GM18909 (cell line): ENCODE measurements around the gene JAG2.

Experiments
- ATAC-seq: cut with Tn5 transposase; IDR thresholded peaks from one replicate; pipeline ENCODE4 v1.9.1; 2021; ENCODE audit warnings: mild to moderate bottlenecking; ENCODE audit not compliant: unreplicated experiment, poor library complexity

JAG2 gene

DNA sequence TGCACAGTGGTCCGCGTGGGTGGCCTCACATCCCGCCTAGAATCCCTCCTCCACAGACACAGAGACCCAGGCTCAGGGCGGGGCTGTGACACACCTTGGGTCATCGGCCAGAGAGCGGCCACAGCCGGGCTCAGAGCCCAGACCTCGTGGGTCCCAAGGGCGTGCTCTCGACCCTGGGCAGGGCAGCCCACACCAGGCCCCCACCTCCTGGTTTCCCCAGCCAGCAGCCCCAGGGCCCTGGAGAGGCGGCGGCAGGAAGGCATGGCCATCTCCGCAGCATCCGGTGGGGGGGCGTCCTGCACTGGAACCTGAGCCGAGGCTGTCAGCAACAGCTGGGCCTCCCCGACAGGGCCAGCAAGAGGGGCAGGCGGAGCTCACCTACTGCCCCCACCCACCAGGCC lies 15.2 kb downstream of the JAG2 start:
- no peak for ATAC-seq

DNA sequence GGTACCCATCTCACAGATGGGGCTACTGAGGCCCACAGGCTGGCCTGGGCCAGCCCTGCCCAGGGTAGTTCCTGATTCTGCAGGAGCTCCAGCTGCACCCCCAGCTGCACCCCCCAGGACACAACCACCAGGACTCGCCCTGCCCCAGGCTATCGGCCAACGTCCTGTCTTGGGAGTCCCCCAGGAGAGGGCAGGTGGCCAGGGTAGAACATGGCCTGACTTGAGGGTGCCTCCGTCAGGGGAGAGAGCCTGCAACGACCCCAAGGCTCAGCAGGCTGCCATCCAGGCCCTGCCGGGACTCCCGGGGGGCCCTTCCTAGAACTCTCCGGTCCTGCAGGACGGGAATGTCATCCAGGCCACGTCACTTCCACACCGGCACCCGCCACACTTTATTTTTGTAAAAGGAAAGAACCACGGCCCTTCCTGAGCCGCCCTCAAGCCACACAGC lies 15.8 kb downstream of the JAG2 start:
- ATAC-seq: no peak

DNA sequence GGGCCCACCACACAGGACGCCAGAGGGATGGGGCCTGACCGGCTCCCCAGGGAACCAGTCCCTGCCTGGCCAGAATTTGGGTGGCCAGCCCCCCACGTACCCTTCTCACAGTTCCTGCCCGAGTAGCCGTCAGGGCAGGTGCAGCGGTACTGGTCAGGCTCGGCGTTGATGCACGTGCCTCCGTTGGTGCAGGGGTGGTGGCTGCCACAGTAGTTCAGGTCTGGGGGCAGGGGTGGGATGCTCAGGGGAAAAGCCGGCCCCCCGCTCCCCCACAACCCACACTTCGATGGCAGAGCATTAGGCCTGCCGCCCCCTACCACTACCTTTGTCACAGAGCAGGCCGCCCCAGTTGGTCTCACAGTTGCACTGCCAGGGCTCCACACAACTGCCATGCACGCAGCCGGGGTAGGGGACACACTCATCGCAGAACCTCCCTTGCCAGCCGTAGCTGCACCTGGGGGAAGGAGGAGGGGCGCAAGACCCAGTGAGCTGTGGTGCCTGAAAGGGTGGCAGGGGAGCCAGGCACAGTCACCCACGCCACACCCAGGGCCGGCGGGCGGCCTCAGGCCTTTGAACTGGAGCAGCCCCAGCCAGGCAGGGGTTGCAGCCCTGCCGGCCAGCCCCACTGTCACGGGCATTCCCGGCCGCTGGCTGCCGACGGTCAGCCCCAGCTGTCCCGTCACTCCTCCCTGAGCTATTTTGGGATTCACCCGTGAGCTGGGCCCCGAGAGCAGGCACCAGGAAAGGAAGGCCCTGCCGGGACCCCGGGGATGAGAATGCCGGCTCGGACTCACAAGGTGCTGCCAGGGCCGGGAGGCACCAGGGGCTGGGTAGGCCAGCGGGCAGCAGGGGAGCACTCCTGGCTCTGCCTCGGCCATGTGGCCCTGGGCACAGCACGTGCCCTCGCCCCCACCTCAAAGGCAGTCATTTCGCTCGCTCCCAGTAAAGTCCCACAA lies 16.5 kb downstream of the JAG2 start:
- ATAC-seq: no peak

DNA sequence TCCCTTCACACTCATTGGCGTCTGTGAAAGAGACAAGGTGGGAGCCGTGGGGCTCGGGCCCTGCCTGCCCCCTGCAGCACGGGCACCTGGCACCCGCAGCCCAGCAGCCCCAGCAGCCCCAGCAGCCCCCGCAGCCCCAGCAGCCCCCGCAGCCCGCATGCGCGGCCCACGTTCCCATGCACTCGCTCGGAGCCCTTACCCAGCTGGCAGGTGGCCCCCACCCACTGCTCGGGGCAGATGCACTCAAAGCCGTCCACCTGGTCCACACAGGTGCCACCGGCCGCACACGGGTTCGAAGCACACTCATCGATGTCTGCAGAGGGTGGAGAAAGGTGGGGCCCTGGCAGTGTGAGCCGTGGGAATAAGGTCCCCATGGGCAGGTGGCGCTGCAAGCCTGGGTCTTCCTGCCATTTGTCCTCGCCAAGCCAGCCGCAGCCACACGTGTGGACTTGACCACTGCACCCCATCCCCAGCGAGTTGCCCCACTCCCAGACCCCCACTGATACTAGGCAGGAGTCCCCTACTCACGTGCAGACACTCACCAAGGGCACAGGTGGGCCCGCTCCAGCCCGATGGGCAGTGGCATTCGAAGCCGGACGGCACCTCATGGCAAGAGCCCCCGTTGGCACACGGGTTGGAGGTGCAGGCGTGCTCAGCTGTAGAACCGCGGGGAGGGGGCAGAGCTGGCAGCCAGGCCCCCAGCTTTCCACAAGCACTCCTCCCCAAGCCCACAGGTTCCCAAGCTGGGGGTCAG lies 17.3 kb downstream of the JAG2 start:
- ATAC-seq: no peak

DNA sequence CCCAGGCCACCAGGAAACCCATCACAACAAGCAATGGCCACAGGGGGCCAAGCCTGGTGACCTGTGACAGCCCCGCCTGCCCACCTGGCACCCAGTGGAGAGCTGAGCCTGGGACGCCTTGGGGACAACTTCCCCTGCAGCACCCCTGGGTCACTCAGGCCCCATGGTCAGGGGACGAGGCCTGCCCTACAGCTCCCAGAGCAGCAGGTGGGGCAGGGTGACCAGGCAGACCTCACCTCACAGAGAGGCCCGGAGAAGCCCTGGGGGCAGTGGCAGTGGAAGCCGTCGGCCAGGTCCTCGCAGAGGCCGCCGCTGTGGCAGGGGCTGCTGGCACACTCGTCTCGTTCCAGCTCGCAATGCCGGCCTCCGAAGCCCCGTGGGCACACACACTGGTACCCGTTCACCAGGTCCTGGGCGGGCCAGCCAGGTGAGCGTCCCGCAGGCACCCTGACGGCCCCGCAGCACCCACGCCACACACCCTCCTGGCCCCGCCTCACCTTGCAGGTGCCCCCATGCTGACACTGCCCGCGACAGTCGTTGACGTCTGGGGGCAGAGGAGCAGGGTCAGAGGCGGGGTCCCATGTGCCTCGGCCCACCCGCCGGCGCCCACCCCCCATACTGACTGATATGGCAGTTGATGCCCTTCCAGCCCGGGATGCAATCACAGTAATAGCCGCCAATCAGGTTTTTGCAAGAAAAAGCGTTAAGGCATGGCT lies 18.1 kb downstream of the JAG2 start:
- ATAC-seq: no peak

DNA sequence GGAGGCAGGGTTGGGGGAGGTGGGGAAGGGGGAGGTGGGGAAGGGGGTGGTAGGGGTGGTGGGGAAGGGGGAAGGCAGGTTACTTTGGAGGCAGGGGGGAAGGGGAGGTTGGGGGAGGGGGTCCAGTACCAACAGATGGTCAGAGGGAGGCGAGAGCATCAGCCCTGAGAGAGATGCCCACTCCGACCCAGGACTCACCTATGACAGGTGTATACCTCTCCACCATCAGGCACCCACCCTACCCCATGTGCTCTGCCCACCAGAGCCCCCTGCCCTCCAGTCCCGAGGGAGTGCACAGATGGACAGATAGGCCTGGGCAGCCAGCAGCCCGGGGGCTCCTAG lies 18.6 kb downstream of the JAG2 start:
- ATAC-seq: no peak

DNA sequence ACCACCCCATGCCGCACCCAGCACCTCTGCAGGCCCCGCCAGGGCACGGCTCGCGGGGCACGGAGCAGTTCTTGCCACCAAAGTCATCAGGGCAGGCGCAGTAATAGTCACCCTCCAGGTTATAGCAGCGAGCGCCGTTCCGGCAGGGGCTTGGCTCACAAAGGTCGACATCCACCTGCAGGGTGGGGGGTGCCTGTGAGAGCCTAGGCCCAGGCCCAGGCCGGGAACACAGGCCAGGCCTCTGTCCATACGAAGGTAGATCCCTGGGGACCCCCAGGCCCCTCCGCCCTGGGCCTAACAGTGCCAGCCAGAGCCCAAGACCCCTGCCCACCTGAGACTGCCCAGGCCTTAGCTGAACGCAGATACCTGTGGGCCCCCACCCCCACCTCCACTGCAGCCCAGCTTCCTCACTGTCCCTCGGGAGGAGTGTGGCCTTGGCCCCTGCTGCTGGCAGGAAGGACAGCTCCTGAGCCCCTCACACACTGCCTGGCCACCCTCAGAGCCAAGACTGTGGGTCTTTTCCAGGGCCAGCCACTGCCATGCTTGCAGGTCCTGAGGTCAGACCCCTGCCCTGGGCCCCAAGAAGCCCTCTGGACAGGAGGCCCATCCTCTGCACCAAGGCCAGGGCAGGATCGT lies 19.3 kb downstream of the JAG2 start:
- ATAC-seq: no peak

DNA sequence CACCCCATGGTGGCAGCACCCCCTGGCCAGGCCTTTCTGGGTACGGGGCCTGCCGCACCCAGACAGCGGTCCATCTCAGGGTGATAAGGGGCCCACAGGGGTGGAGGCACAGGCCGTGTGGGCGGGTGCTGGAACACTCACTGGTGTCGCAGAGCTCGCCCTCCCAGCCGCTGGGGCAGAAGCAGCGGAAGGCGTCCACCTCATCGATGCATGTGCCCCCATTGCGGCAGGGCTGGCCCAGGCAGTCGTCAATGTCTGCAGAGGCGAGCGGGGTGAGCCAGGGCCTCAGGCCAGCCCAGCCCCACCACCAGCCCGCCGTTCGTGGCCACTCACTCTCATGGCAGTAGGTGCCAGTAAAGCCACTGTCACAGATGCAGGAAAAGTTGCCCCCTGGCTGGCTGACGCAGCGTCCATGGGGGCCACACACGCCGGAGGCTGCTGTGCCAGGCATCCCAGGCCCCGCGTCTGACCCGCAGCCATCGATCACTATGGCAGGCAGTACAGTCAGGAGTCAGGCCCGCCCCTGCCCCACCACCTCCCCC lies 19.9 kb downstream of the JAG2 start:
- ATAC-seq: no peak

DNA sequence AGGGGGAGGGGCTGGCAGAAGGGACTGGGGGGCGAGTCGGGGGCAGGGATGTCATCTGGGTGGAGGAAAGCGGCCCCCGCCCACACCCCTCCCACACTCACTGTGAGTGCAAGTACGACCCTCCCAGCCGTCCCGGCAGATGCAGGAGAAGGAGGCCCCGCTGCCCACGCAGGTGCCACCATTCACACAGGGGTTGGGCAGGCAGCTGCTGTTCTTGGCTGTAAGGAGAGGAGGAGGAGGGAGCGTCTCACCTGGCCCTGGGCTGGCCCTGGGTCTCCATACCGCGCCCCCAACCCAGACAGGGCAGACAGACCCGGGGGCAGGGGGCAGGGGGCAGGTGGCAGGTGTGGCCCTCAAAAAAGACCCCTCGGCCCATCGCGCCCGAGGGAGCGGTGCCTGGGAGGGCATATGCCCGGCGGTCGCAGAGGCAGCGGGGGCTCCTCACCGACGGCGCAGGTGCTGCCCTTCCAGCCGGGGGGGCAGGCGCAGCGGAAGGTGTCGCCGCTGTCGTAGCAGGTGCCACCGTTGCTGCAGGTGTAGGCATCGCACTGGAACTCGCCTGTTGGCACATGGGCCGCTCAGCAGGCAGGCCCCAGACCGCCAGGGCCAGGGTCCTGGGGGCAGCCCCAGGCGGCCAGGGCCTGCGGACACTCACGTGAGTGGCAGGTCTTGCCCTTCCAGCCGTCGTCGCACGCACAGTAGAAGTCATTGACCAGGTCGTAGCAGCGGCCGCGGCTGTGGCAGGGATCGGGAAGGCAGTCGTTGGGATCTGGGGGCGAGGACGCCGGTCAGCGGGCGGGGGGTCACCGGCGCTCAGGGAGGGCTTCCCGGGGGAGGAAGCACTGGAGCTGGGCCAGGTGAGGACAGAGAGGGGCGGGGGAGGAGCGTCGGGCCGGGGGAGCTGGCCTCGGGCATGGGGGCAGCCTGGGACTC lies 20.6 kb downstream of the JAG2 start:
- no peak for ATAC-seq

DNA sequence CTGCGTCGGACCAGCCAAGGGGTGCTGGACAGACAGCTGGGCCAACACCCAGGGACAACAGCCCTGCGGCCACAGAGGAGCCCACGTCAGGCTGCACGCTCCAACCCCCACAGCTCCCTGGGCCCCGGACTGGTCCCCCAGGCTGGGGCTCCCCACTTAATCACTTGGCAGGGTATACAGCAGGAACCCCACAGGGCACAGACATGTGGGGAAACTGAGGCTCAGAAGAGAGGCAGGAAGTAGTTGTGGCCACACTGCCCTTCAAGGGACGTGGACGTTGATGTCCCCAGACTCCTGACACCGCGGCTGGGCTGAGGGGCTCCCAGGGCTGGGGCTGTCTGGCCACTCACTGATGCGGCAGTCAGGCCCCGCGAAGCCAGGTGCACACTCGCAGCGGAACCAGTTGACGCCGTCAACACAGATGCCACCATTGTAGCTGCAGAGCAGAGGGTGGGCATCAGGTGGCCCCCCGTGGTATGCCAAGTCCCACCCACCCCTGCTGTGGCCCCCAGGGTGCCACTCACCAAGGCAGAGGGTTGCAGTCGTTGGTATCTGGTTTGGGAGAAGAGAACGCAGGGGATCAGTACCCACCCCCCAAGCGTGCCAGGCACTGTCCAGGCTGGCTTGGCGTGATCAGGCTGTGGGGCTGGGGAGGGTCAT lies 21.5 kb downstream of the JAG2 start:
- no peak for ATAC-seq

DNA sequence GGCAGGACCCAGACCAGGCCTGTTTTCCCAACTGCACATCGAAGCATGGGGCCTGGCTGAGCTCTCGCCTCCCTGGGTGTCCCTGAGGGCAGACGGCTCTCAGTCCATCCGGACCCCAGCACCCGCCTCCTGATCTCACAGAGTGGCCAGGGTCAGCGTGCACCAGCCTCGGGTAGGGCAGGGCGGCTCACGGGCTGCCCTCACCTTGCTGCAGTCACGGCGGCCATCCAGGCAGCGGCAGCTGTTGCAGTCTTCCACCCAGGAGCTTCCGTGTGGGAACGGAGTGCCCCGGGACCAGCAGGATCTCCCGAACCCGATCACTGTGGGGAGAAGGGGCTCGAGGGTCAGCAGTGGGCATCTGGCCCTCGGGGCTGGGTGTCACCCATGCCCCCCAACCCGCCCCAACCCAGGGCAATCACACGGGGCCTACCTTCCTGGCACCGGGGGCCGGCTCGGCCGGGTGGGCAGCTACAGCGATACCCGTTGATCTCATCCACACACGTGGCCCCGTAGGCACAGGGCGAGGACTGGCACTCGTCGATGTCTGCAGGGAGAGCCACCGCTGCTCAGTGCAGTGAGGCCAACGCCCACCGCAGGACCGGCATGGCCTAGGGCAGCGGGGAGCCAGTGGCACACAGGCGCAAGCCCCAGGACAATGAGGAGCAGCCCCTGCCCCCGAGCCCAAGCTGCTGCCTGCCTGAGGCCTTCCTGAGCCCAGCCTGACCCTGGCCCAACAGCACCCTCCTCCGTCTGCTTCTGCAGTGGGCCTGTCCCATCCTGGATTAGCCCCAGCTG lies 22.2 kb downstream of the JAG2 start:
- ATAC-seq: no peak

DNA sequence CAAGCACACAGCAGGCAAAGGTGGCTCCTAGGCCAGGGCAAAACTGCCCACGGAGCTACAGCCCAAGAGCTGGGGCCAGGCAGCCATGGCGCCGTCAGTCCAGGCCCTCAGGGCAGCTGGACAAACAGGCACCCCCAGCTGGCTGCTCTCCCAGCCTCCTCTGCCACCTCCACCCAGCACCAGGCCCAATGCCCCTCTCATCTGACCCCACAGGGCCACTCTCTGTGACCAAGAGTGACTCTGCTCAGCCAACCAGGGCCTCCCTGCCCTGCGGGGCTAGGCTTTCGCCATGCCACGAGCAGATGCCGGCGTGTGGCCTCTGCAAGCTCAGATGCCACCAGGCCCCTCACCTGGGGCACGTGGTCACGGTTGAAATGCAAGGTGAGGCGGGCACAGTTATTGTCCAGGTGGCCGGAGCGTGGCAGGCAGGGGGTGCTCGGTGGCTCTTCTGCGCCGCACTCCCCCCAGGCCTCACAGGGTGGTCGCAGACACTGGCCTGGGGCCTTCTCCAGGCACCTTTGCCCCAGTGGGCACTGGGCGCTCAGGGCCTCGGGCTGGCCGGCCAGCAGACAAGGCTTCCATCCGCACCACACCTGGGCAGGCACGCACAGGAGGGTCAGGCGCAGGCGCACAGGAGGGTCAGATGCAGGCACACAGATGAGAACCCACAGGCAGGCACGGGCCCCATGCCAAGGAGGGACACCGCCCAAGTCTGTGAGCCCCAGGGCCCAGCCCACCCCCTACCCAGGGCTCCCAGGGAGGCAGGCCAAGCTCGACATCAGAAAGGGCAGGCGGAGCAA lies 23.0 kb downstream of the JAG2 start:
- no peak for ATAC-seq

DNA sequence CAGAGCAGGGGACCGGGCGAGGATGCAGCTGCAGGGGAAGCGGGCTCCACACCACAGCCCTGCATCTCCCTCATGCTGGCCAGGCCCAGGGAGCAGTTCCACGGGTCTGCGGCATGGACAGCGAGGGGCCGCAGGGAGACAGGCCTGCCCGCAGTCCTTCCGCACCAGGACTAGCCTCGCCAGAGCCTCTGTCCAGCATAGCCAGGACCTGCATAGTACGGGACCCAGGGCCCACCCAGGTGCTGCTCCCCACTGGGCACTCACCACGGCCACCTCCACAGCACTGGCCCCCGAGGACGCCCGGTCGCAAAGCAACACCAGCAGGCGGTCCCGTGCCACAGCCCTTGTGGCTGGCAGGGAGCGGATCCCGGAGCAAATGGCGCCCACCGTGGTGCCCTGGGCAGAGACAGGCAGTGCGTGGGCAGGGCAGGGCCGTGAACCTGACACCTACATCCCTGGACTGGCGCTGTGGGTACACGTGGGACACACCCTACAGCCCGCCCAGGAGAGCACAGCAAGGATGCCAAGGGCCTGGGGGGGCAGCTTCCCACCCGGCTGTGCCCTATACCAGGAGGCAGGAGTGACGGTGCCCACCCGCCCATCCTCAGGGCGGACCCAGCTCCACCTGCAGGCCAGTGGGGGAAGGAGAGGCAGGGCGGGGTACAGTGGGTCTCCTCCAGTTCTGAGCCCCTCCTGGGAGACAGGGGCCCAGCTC lies 23.8 kb downstream of the JAG2 start:
- no peak for ATAC-seq

DNA sequence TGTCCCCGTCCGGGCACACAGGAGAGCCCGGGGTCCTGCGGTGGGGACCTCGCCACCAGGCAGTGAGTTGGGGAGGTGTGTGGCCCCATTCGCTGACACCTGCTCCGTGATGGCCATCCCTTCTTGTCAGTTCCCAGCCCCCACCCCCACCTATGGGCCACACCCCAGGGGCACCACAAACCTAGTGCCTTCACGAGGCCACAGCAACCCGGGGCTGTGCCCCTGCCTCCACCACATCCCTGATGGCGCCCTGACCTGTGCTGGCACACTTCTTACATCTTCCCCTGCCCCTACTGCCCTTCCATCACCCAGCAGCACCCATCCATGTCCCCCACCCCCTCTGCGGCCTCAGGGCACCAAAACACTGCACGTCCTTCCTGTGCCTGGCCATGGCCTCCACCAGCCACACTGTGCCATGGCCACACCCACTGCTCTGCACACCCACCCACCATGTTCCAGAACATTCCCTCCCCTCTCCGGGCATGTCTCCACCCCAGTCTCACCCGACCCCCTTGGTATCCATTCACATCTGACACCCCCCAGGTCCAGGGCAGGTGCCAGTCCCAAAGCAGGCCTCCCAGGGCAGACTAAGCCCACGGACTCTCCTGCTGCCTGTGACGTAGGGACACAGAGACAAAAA lies 24.4 kb downstream of the JAG2 start:
- ATAC-seq: no peak

DNA sequence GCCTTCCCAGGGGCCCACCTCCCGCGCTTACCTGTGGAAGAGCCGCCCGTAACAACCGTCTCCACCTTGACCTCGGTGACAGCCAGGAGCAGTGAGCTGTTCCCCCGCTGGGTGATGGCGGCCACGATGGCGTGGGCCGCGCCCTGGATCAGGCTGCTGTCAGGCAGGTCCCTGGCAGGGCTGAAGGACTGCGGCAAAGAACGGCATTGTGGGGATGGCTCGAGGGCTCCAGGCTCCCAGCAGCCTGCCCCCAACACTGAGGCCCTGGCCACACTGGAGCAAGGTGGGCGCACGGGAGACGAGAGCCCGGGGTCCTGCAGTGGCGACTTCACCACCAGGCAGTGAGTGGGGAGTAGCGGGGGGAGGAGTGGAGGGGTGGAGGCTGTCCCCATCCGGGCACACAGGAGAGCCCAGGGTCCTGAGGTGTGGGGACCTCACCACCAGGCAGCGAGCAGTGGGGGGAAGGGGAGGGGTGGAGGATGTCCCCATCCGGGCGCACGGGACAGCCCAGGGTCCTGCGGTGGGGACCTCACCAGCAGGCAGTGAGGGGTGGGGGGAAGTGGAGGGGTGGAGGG lies 25.0 kb downstream of the JAG2 start:
- no peak for ATAC-seq
